ENCODE results near the gene POLR3F.
A peak's percentile ranks its signal among the peaks of the same experiment; 100 is the strongest.

Gene POLR3F

GRCh38 chr20:18507218-18508191 is 40.3 kb downstream of the POLR3F start, which contains the start of gene SEC23B (continued):
- peak; percentile 21; the same call in 1 of the 2 replicates for TF ChIP-seq OVOL3 (tag by site-specific recombination; IDR thresholded peaks at IDR 0.05)

DNA sequence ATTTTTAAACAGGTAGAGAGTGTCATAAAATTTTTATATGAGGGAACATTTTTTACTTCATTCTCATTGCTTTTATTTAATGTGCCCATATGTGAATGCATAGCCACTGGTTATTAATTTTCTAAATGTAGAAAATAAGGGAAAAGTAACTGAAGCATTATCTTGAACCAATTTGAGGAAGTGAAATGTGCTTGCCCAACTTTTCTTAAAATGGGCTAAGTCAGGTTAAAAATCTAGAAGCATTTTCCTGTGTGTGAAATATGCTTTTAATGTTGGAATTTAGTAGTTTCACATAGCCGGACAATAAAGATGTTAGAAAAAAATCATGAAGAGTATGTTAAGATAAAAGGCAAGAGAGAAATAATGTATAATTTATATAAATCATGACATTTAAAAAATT is 44.4 kb downstream of the POLR3F start:
- H3K4me1 ChIP-seq (ENCODE audit: control insufficient read depth, insufficient read depth, low read length) = 0 out of 2 replicates have a peak, but pooled peaks cover 2% of the 10 kb centered on the region
- no peak overlapping the region for H3K4me3 ChIP-seq (ENCODE audit: low read depth, low read length)
- no peak overlapping the region for H3K27ac ChIP-seq (ENCODE audit: extremely low read depth, low read depth, low read length)
- POLR2A ChIA-PET = no interaction called here
- H3K36me3 ChIP-seq (ENCODE audit: control insufficient read depth in 2 of 2, insufficient read depth in 1 of 2, low read length in 2 of 2) = peaks cover 39 to 66% of the 10 kb centered on the region in 2 experiments
- TF ChIP-seq TRIM28 (IDR thresholded peaks at IDR 0.05; ENCODE audit: borderline replicate concordance, low read length) (no peak), CTCF (tag by site-specific recombination; IDR thresholded peaks at IDR 0.05) (no peak), ZNF394 (tag by site-specific recombination; IDR thresholded peaks at IDR 0.05; ENCODE audit: borderline replicate concordance) (no peak), ZNF266 (tag by site-specific recombination; IDR thresholded peaks at IDR 0.05; ENCODE audit: low read depth) (no peak), ZBTB44 (tag by site-specific recombination; IDR thresholded peaks at IDR 0.05) (no peak), ZNF223 (tag by site-specific recombination; IDR thresholded peaks at IDR 0.05) (no peak), ZNF155 (tag by site-specific recombination; IDR thresholded peaks at IDR 0.05) (no peak), OSR2 (tag by site-specific recombination; IDR thresholded peaks at IDR 0.05) (no peak), ZNF624 (tag by site-specific recombination; IDR thresholded peaks at IDR 0.05) (no peak), ZNF768 (tag by site-specific recombination; IDR thresholded peaks at IDR 0.05) (no peak), ZNF366 (tag by site-specific recombination; conservative IDR thresholded peaks at IDR 0.05) (no peak), ZNF626 (tag by site-specific recombination; IDR thresholded peaks at IDR 0.05) (no peak)
- CTCF ChIA-PET = no interaction called here
- H3K9me3 ChIP-seq (ENCODE audit: control insufficient read depth, insufficient read depth, low read depth, low read length) = no peaks in the 10 kb centered on the region

DNA sequence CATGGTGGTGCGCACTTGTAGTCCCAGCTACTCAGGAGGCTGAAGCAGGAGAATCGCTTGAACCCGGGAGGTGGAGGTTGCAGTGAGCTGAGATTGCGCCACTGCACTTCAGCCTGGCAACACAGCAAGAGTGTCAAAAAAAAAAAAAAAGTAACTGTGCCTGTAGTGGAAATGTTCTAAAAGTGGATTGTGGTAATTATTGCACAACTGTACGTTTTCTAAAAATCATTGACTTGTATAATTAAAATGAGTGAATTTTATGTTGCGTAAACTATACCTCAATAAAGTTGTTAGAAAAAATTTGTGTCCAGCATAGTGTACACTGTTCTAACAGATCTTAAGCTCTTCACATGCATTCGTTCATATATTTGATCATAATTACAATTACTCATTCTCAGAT is 46.0 kb downstream of the POLR3F start:
- ChIA-PET POLR2A (no interaction called here), CTCF (no interaction called here)
- no peak for TF ChIP-seq ZSCAN16 (tag by site-specific recombination; IDR thresholded peaks at IDR 0.05)
- TF ChIP-seq ZNF354C (tag by site-specific recombination; IDR thresholded peaks at IDR 0.05; ENCODE audit: borderline replicate concordance, low read depth) = no peak
- no peak for TF ChIP-seq BCL11A (tag by site-specific recombination; IDR thresholded peaks at IDR 0.05; ENCODE audit: low read depth)
- no peak for TF ChIP-seq ZNF518A (tag by site-specific recombination; conservative IDR thresholded peaks at IDR 0.05; ENCODE audit: low read depth)
- TF ChIP-seq GLIS1 (tag by site-specific recombination; IDR thresholded peaks at IDR 0.05) = no peak
- TF ChIP-seq ZNF2 (tag by site-specific recombination; IDR thresholded peaks at IDR 0.05) = no peak
- TF ChIP-seq, protein P1, sequence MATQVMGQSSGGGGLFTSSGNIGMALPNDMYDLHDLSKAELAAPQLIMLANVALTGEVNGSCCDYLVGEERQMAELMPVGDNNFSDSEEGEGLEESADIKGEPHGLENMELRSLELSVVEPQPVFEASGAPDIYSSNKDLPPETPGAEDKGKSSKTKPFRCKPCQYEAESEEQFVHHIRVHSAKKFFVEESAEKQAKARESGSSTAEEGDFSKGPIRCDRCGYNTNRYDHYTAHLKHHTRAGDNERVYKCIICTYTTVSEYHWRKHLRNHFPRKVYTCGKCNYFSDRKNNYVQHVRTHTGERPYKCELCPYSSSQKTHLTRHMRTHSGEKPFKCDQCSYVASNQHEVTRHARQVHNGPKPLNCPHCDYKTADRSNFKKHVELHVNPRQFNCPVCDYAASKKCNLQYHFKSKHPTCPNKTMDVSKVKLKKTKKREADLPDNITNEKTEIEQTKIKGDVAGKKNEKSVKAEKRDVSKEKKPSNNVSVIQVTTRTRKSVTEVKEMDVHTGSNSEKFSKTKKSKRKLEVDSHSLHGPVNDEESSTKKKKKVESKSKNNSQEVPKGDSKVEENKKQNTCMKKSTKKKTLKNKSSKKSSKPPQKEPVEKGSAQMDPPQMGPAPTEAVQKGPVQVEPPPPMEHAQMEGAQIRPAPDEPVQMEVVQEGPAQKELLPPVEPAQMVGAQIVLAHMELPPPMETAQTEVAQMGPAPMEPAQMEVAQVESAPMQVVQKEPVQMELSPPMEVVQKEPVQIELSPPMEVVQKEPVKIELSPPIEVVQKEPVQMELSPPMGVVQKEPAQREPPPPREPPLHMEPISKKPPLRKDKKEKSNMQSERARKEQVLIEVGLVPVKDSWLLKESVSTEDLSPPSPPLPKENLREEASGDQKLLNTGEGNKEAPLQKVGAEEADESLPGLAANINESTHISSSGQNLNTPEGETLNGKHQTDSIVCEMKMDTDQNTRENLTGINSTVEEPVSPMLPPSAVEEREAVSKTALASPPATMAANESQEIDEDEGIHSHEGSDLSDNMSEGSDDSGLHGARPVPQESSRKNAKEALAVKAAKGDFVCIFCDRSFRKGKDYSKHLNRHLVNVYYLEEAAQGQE (tag by site-specific recombination; IDR thresholded peaks at IDR 0.05) = no peak
- Histone ChIP-seq H3K36me3 (ENCODE audit: control insufficient read depth in 2 of 2, insufficient read depth in 1 of 2, low read length in 2 of 2) (peaks cover 40 to 75% of the 10 kb centered on the region in 2 experiments), H3K9me3 (ENCODE audit: control insufficient read depth, insufficient read depth, low read depth, low read length) (no peaks in the 10 kb centered on the region), H3K4me3 (ENCODE audit: low read depth, low read length) (no peak overlapping the region), H3K4me1 (ENCODE audit: control insufficient read depth, insufficient read depth, low read length) (no peaks in the 10 kb centered on the region), H3K27ac (ENCODE audit: extremely low read depth, low read depth, low read length) (no peak overlapping the region)
